Lower lobe of right lung (tissue), 2 donors: Measurements from ENCODE around the gene ZPBP. TPM values are rescaled to one million over a fixed set of nuclear protein-coding genes. Genes with fewer than 3 reads are reported as not detected.

ENCODE experiments used
- ATAC-seq, 2 donors: fragments of 200-7000 bp; cut with Tn5 transposase; one replicate each; pipeline ENCODE4 v1.9.1; 2020 to 2022; ENCODE audit warnings: mild to moderate bottlenecking in 2 of 2, moderate library complexity in 2 of 2
- DNase-seq: peaks from one replicate; pipeline ENCODE4 v3.0.0-alpha.2; 2020
- H3K27ac ChIP-seq: fragments of 200-600 bp; one replicate; pipeline ENCODE4 v1.8.0; 2022
- H3K27me3 ChIP-seq: fragments of 200-600 bp; one replicate; pipeline ENCODE4 v1.8.0; 2022; ENCODE audit warnings: low read depth
- H3K36me3 ChIP-seq: fragments of 200-600 bp; one replicate; pipeline ENCODE4 v1.8.0; 2022; ENCODE audit warnings: mild to moderate bottlenecking
- H3K4me1 ChIP-seq: fragments of 200-600 bp; one replicate; pipeline ENCODE4 v1.8.0; 2022
- H3K4me3 ChIP-seq: fragments of 200-600 bp; one replicate; pipeline ENCODE4 v1.8.0; 2022; ENCODE audit warnings: mild to moderate bottlenecking
- H3K9me3 ChIP-seq: fragments of 200-600 bp; one replicate; pipeline ENCODE4 v1.8.0; 2022
- intact Hi-C: fragments of 100-400 bp; cut with DNase I; formaldehyde crosslinking; loops from one replicate; pipeline ENCODE4 v1.11.0; 2022
- total RNA-seq: library from RNA; stranded (reverse); fragmentation: NEBNext Ultra II Directional; extraction: Animal tissue kit (Norgen Biotek cat#: 25700); gene quantifications from one replicate; pipeline ENCODE4 v1.2.1, GENCODE V29; 2021
- TF ChIP-seq, protein P1 (sequence below): fragments of 200-600 bp; IDR thresholded peaks from one replicate; pipeline ENCODE4 v1.8.0; 2022; ENCODE audit warnings: antibody characterized with exemption, mild to moderate bottlenecking
- donor health status: DM: no; HTN: yes; CAD: no; lungs with severe emphysema.

ZPBP gene
- total RNA-seq, 1 donor from 2014 or later = not detected

DNA sequence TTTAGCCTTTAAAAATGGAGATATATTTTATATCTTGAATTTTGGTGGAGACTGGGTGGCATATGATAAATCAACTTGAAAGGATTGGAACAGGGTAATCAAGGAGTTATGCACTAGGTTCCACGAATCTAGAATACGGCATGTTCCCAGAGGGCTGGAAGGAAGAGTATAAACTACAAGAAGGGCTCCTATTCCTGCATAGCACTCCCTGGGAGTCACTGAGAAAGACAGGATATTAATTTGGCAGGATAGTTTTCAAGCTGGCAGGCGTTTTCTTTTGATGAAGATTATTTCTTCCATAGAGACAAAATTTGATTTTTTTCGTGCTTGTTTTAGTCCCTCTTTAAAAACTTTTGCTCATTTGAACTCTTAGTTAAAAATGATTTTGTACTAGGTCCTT lies 199.9 kb downstream of the ZPBP start:
- Histone ChIP-seq H3K27ac (no peak overlapping the region), H3K9me3 (no peaks in the 10 kb centered on the region), H3K36me3 (no peaks in the 10 kb centered on the region), H3K4me3 (no peak overlapping the region), H3K27me3 (no peaks in the 10 kb centered on the region), H3K4me1 (no peaks in the 10 kb centered on the region)
- TF ChIP-seq, protein P1, sequence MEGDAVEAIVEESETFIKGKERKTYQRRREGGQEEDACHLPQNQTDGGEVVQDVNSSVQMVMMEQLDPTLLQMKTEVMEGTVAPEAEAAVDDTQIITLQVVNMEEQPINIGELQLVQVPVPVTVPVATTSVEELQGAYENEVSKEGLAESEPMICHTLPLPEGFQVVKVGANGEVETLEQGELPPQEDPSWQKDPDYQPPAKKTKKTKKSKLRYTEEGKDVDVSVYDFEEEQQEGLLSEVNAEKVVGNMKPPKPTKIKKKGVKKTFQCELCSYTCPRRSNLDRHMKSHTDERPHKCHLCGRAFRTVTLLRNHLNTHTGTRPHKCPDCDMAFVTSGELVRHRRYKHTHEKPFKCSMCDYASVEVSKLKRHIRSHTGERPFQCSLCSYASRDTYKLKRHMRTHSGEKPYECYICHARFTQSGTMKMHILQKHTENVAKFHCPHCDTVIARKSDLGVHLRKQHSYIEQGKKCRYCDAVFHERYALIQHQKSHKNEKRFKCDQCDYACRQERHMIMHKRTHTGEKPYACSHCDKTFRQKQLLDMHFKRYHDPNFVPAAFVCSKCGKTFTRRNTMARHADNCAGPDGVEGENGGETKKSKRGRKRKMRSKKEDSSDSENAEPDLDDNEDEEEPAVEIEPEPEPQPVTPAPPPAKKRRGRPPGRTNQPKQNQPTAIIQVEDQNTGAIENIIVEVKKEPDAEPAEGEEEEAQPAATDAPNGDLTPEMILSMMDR = no peak
- intact Hi-C loops = no loop called here
- ATAC-seq (no peak), DNase-seq (no peak)

DNA sequence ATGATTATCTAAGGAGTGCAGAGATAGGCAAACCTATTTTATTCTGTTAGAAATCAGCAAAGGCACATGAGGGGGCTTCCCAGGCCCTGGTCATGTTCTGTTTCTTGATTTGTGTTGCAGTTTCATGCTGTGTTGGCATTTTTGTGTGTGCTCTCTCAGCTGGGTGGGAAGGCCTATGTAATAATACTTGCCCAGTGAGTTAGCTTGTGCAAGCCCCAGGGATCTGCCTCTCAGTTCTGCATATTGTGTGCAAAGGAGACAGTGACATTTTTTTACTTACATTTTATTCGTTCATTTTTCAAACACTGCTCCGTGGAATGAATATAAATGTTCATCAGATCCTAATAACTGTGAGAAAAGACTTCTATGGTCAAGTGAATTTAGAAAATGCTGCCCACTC lies 200.6 kb downstream of the ZPBP start:
- ATAC-seq (no peak), DNase-seq (no peak)
- H3K9me3 ChIP-seq = no peaks in the 10 kb centered on the region
- no peaks in the 10 kb centered on the region for H3K36me3 ChIP-seq
- TF ChIP-seq, protein P1 = no peak
- H3K4me3 ChIP-seq = no peak overlapping the region
- no peaks in the 10 kb centered on the region for H3K27me3 ChIP-seq
- intact Hi-C loops = no loop called here
- H3K4me1 ChIP-seq = no peaks in the 10 kb centered on the region
- no peak overlapping the region for H3K27ac ChIP-seq

Other genes starting within 250 kb of the ZPBP start
- 61.9 TPM for gene IKZF1, start 211.5 kb upstream of the ZPBP start, total RNA-seq